Glomerular visceral epithelial cell (primary cell): ENCODE results near the gene GPR78.
"Not testable (repeated sequence)": the region's sequence is repeated elsewhere in the genome, so short reads cannot be mapped to it uniquely, and the experiment has no call there.

Experiments used
- DNase-seq: peaks from one replicate; pipeline ENCODE4 v3.0.0-alpha.2; 2016; ENCODE audit errors: extremely low spot score

GPR78 gene

GRCh38 chr4:8560265-8561047, 19.7 kb upstream of the GPR78 start:
- DNase-seq = no peak

- no peak for DNase-seq
Observed at GRCh38 chr4:8564595-8564994, 15.6 kb upstream of the GPR78 start.

- DNase-seq = no peak
Observed at GRCh38 chr4:8568068-8568668, 12.0 kb upstream of the GPR78 start.

GRCh38 chr4:8570201-8570600, 10.0 kb upstream of the GPR78 start:
- DNase-seq = no peak

- no peak for DNase-seq
Observed at GRCh38 chr4:8571702-8572685, 8.2 kb upstream of the GPR78 start.

- no peak for DNase-seq
Observed at GRCh38 chr4:8573266-8573665, 6.9 kb upstream of the GPR78 start.

- DNase-seq = no peak
Observed at GRCh38 chr4:8574796-8575370, 5.3 kb upstream of the GPR78 start.

- no peak for DNase-seq
Observed at GRCh38 chr4:8575457-8575856, 4.7 kb upstream of the GPR78 start.

- DNase-seq = not testable (repeated sequence)
Observed at GRCh38 chr4:8576591-8576990, 3.6 kb upstream of the GPR78 start.

GRCh38 chr4:8577046-8577445, 3.1 kb upstream of the GPR78 start:
- no peak for DNase-seq

- DNase-seq = no peak
Observed at GRCh38 chr4:8577972-8578371, 2.2 kb upstream of the GPR78 start.

GRCh38 chr4:8578717-8579116, 1.5 kb upstream of the GPR78 start:
- DNase-seq = no peak

- no peak for DNase-seq
Observed at GRCh38 chr4:8579526-8580320, 469 bp upstream of the GPR78 start.

- DNase-seq = no peak
Observed at GRCh38 chr4:8581094-8581861, 1.1 kb downstream of the GPR78 start.

- no peak for DNase-seq
Observed at GRCh38 chr4:8582016-8582415, 1.8 kb downstream of the GPR78 start.

GRCh38 chr4:8582436-8582835, 2.2 kb downstream of the GPR78 start:
- no peak for DNase-seq

- no peak for DNase-seq
Observed at GRCh38 chr4:8582941-8583654, 2.9 kb downstream of the GPR78 start.

GRCh38 chr4:8583655-8584025, 3.4 kb downstream of the GPR78 start:
- DNase-seq = no peak

- no peak for DNase-seq
Observed at GRCh38 chr4:8585186-8585585, 5.0 kb downstream of the GPR78 start.

- DNase-seq = no peak
Observed at GRCh38 chr4:8585721-8586212, 5.6 kb downstream of the GPR78 start.
